ENCODE measurements around the gene GIT2. TPM values are rescaled to one million over a fixed set of nuclear protein-coding genes. Genes with fewer than 3 reads are reported as not detected.
A peak's percentile ranks its signal among the peaks of the same experiment; 100 is the strongest.

Gene GIT2
- total and polyA plus RNA-seq, 5 experiments from 2014 or later, result 54.9 to 102 (median 67.4) TPM

DNA sequence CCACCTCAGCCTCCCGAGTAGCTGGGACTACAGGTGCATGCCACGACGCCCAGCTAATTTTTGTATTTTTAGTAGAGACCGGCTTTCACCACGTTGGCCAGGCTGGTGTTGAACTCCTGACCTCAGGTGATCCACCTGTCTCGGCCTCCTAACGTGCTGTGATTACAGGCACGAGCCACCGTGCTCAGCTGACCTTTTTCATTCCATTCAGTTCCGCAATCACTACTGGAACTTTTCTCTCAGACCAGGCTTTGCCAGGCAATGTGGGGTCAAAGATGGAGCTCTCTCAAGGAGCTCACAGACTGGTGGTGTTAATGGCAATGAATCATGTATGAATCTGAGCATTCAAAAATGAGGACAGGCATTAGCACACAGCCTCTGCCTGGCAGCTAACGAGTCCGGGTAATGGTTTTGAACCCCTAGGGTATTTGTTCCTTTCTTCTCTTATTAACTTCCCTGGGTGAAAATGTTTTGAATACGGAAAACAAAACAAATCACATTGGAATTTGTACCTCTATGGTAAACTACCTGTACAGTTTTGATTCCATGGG, 105.5 kb downstream of the GIT2 start:
- no peaks in the 10 kb centered on the region for H3K9me3 Mint-ChIP-seq
- H3K4me3 Mint-ChIP-seq, result no peak overlapping the region
- H3K27me3 Mint-ChIP-seq, result no peaks in the 10 kb centered on the region
- ATAC-seq (no peak), DNase-seq (no peak)
- H3K27ac Mint-ChIP-seq, result peak overlapping the region in 3 of 10 donors; percentile 10 to 61 (median 50)
- POLR2A ChIA-PET, result interaction anchor here (0.6 kb wide), 2 partner anchors 10 to 17 kb away, joined by 4 to 5 read pairs; partner anchors contain the start of gene GLTP
- H3K36me3 Mint-ChIP-seq, result no peaks in the 10 kb centered on the region
- H3K4me1 Mint-ChIP-seq, result peaks cover 20 to 53% (median 44%) of the 10 kb centered on the region in 4 donors

GRCh38 chr12:109888179-109889020, 107.8 kb downstream of the GIT2 start:
- DNase-seq (peak in 3 of 10 donors; percentile 24 to 38 (median 25)), ATAC-seq (peak; percentile 49 to 65)
- Mint-ChIP-seq H3K27me3 (no peaks in the 10 kb centered on the region), H3K9me3 (no peaks in the 10 kb centered on the region), H3K4me3 (peak overlapping the region; percentile 24 to 82 (median 67)), H3K4me1 (peaks cover 20 to 49% (median 41%) of the 10 kb centered on the region in 4 donors), H3K27ac (peak overlapping the region; percentile 87 to 98 (median 93)), H3K36me3 (no peaks in the 10 kb centered on the region)
- POLR2A ChIA-PET, result interaction anchor here (0.5 to 1.2 kb wide), 5 partner anchors 8 to 783 kb away, joined by 3 to 4 read pairs (median 4); partner anchors contain the start of gene GLTP

DNA sequence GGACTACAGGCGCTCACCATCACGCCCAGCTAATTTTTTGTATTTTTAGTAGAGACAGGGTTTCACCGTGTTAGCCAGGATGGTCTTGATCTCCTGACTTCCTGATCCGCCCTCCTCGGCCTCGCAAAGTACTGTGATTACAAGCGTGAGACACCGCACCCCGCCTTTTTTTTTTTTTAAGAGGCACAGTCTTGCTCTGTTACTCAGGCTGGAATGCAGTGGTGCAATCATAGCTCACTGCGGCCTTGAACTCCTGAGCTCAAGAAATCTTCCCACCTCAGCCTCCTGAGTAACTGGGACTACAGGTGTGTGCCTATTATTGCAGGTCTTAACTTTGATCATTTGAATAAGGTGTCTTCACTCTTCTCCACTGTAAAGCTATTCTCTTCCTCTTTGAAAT, 110.6 kb downstream of the GIT2 start:
- Mint-ChIP-seq H3K27ac (no peak overlapping the region), H3K9me3 (no peaks in the 10 kb centered on the region), H3K27me3 (peaks cover 0 to 1% (median 0%) of the 10 kb centered on the region in 5 donors), H3K4me1 (peaks cover 21 to 40% (median 35%) of the 10 kb centered on the region in 4 donors), H3K4me3 (no peak overlapping the region), H3K36me3 (no peaks in the 10 kb centered on the region)
- POLR2A ChIA-PET, result interaction anchor here (1.2 kb wide), 1 partner anchor 38 kb away, joined by 3 read pairs; no protein-coding TSS in a partner anchor
- DNase-seq (no peak), ATAC-seq (no peak)

DNA sequence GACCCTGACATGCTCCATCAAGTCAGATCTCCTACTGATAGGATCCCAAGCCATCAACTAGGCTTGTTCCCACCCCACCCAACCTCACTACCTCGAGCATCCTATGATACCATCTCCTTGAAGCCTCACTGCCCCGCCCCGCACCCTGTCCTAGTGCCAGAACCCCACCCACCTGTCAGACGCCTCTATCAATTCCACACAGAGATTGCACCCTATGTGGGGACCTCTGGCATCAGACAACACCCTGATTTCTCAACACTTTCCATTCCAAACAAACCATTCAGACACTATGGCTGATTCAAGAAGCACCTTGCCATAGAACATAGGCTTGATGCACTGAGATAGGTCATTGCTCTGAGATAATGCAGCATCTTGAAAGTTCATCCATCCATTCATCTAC, 112.7 kb downstream of the GIT2 start:
- peaks cover 0 to 1% (median 0%) of the 10 kb centered on the region in 5 donors for H3K27me3 Mint-ChIP-seq
- H3K4me1 Mint-ChIP-seq, result peaks cover 24 to 41% (median 37%) of the 10 kb centered on the region in 4 donors
- H3K36me3 Mint-ChIP-seq, result no peaks in the 10 kb centered on the region
- DNase-seq (no peak), ATAC-seq (no peak)
- POLR2A ChIA-PET, result interaction anchor here (0.7 kb wide), 1 partner anchor 12 kb away, joined by 3 read pairs; no protein-coding TSS in a partner anchor
- no peak overlapping the region for H3K27ac Mint-ChIP-seq
- H3K4me3 Mint-ChIP-seq, result no peak overlapping the region
- no peaks in the 10 kb centered on the region for H3K9me3 Mint-ChIP-seq

DNA sequence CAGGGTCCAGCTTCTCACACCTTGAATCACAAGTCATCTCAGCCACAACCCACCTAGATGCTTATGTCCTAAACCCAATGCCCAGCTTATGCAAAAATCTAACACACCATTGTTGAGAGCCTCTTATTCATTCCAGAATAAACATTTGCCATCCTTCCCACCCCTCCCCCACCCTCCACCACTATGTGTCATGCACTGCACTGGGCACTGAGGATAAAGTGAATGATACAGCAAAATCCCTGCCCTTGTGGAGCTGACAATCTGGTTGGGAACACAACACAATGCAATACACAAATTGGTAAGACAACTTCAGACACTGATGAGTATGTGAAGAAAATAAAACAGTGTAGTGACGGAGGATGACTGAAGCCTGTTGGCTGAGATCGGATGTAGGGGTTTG, 114.4 kb downstream of the GIT2 start:
- H3K9me3 Mint-ChIP-seq, result no peaks in the 10 kb centered on the region
- no peak for DNase-seq
- no peaks in the 10 kb centered on the region for H3K36me3 Mint-ChIP-seq
- peaks cover 0 to 1% (median 0%) of the 10 kb centered on the region in 5 donors for H3K27me3 Mint-ChIP-seq
- ATAC-seq, result no peak
- H3K27ac Mint-ChIP-seq, result peak overlapping the region in 4 of 10 donors; percentile 0 to 94 (median 65)
- peak overlapping the region in 4 of 10 donors; percentile 86 to 98 (median 90) for H3K4me3 Mint-ChIP-seq
- POLR2A ChIA-PET, result no interaction called here
- peaks cover 20 to 45% (median 37%) of the 10 kb centered on the region in 4 donors for H3K4me1 Mint-ChIP-seq

GRCh38 chr12:109880938-109881337, 115.2 kb downstream of the GIT2 start:
- peaks cover 0 to 1% (median 0%) of the 10 kb centered on the region in 5 donors for H3K27me3 Mint-ChIP-seq
- POLR2A ChIA-PET, result interaction anchor here (1.1 to 1.5 kb wide), 2 partner anchors 8 to 9 kb away, joined by 4 read pairs; no protein-coding TSS in a partner anchor
- no peaks in the 10 kb centered on the region for H3K9me3 Mint-ChIP-seq
- DNase-seq, result peak in 2 of 10 donors; percentile 4 to 13
- no peak for ATAC-seq
- H3K4me1 Mint-ChIP-seq, result peaks cover 20 to 52% (median 44%) of the 10 kb centered on the region in 4 donors
- H3K36me3 Mint-ChIP-seq, result no peaks in the 10 kb centered on the region
- peak overlapping the region; percentile 69 to 98 (median 86) for H3K4me3 Mint-ChIP-seq
- H3K27ac Mint-ChIP-seq, result peak overlapping the region; percentile 83 to 98 (median 94)

- H3K27ac Mint-ChIP-seq, result peak within 1 kb of the TSS; percentile 87 to 99 (median 96)
- ATAC-seq (peak; percentile 95 to 96), DNase-seq (peak; percentile 83 to 95 (median 91))
- peaks cover 0 to 1% (median 0%) of the 10 kb centered on the region in 5 donors for H3K27me3 Mint-ChIP-seq
- peak within 1 kb of the TSS; percentile 89 to 98 (median 96) for H3K4me3 Mint-ChIP-seq
- H3K4me1 Mint-ChIP-seq, result peaks cover 23 to 58% (median 51%) of the 10 kb centered on the region in 4 donors
- H3K36me3 Mint-ChIP-seq, result no peaks in the 10 kb centered on the region
- POLR2A ChIA-PET, result interaction anchor here (1.1 to 1.5 kb wide), 2 partner anchors 8 to 10 kb away, joined by 4 read pairs; no protein-coding TSS in a partner anchor
- no peaks in the 10 kb centered on the region for H3K9me3 Mint-ChIP-seq
Measured at GRCh38 chr12:109880043-109880931, 115.9 kb downstream of the GIT2 start, which contains the start of gene GLTP. Gene GLTP, minus strand, starts transcription at chr12:109880541. Its CDS starts 167 bp downstream, at chr12:109880374.

Other genes with a start within 250 kb of the GIT2 start
- gene TRPV4, start 163.0 kb downstream of the GIT2 start, total RNA-seq, result not detected
- not detected for gene TRPV4, start 163.0 kb downstream of the GIT2 start, polyA plus RNA-seq
- 10 to 100 TPM; 21.2 to 21.8 TPM for gene GLTP, start 115.8 kb downstream of the GIT2 start, total RNA-seq
- 10 to 100 TPM; 29.7 to 41.7 (median 41.1) TPM for gene GLTP, start 115.8 kb downstream of the GIT2 start, polyA plus RNA-seq
- gene TCHP, start 96.1 kb downstream of the GIT2 start, total RNA-seq, result 10 to 100 TPM; 36.8 to 39.1 TPM
- gene TCHP, start 96.1 kb downstream of the GIT2 start, polyA plus RNA-seq, result 10 to 100 TPM in 1 of 3 donors, 1 to 10 TPM in 2; 6.7 to 11.1 (median 8.6) TPM
- gene ANKRD13A, start 3.1 kb upstream of the GIT2 start, total RNA-seq, result 10 to 100 TPM; 56.8 to 61.7 TPM
- gene ANKRD13A, start 3.1 kb upstream of the GIT2 start, polyA plus RNA-seq, result 10 to 100 TPM; 37.0 to 45.9 (median 40.1) TPM
- 10 to 100 TPM; 20.2 to 22.3 TPM for gene C12orf76, start 52.2 kb upstream of the GIT2 start, total RNA-seq
- 10 to 100 TPM; 15.6 to 19.2 (median 18.8) TPM for gene C12orf76, start 52.2 kb upstream of the GIT2 start, polyA plus RNA-seq
- gene IFT81, start 128.0 kb upstream of the GIT2 start, total RNA-seq, result 1 to 10 TPM; 2.3 to 2.5 TPM
- gene IFT81, start 128.0 kb upstream of the GIT2 start, polyA plus RNA-seq, result under 1 TPM; 0.45 to 0.82 (median 0.56) TPM

Measured in naive thymus-derived CD8-positive, alpha-beta T cell (primary cell).